VCaP (cell line): Measurements from ENCODE around the gene C3orf33.

Experiments
- H3K27ac ChIP-seq: fragments of 450-650 bp; 2 replicates; pipeline ENCODE4 v1.5.1; 2017
- CTCF ChIP-seq: fragments of 450-650 bp; conservative IDR thresholded peaks from 2 replicates; pipeline ENCODE4 v1.5.1; 2017; ENCODE audit warnings: mild to moderate bottlenecking, moderate library complexity

The C3orf33 gene

GRCh38 chr3:155804323-155804722, 1.8 kb downstream of the C3orf33 start:
- H3K27ac ChIP-seq: no peak overlapping the region
- TF ChIP-seq CTCF: no peak

GRCh38 chr3:155792532-155792931, 13.5 kb downstream of the C3orf33 start:
- no peak overlapping the region for H3K27ac ChIP-seq
- TF ChIP-seq CTCF: no peak

GRCh38 chr3:155791190-155791589, 14.9 kb downstream of the C3orf33 start:
- H3K27ac ChIP-seq: no peak overlapping the region
- no peak for TF ChIP-seq CTCF

- H3K27ac ChIP-seq: no peak overlapping the region
- TF ChIP-seq CTCF: no peak
Measured at GRCh38 chr3:155790272-155790925, 15.7 kb downstream of the C3orf33 start.

- no peak overlapping the region for H3K27ac ChIP-seq
- TF ChIP-seq CTCF: no peak
Measured at GRCh38 chr3:155785662-155786295, 20.3 kb downstream of the C3orf33 start.

- H3K27ac ChIP-seq: no peak overlapping the region
- TF ChIP-seq CTCF: no peak
Measured at GRCh38 chr3:155782390-155782953, 23.6 kb downstream of the C3orf33 start.

- no peak for TF ChIP-seq CTCF
- peak overlapping the region; percentile 34 for H3K27ac ChIP-seq
Measured at GRCh38 chr3:155780291-155780690, 25.8 kb downstream of the C3orf33 start.
